Stomach (tissue), 9 donors: Measurements from ENCODE around the gene COL11A1. TPM values are rescaled to one million over a fixed set of nuclear protein-coding genes. Genes with fewer than 3 reads are reported as not detected.

ENCODE experiments used
- DNase-seq, 2 donors: peaks; one replicate each; pipeline versions ENCODE4 v3.0.0 to v3.0.0-alpha.2; 2013 to 2019
- H3K27ac ChIP-seq, 5 donors: fragments of 200-600 bp in 4 of 5; sonication (generic) in 4 of 5; one replicate each; pipeline ENCODE4 v1.5.1; 2013 to 2019; ENCODE audit warnings: mild to moderate bottlenecking in 1 of 5, moderate library complexity in 1 of 5
- H3K27me3 ChIP-seq, 3 donors: fragments of 200-600 bp; sonication (generic); one replicate each; pipeline ENCODE4 v1.5.1; 2017 to 2019; ENCODE audit warnings: mixed run types in 1 of 3
- H3K36me3 ChIP-seq, 4 donors: fragments of 200-600 bp; sonication (generic); 1 replicate in 3 of 4; 2 replicates in 1 of 4; pipeline ENCODE4 v1.5.1; 2016 to 2019
- H3K4me1 ChIP-seq, 4 donors: fragments of 200-600 bp; sonication (generic); one replicate each; pipeline ENCODE4 v1.5.1; 2016 to 2019
- H3K4me3 ChIP-seq, 4 donors: fragments of 200-600 bp; sonication (generic) in 3 of 4; one replicate each; pipeline ENCODE4 v1.5.1; 2016 to 2019; ENCODE audit warnings: mild to moderate bottlenecking in 1 of 4
- H3K9me3 ChIP-seq, 4 donors: fragments of 200-600 bp; sonication (generic); one replicate each; pipeline ENCODE4 v1.5.1; 2016 to 2019
- CTCF ChIP-seq, 7 experiments: fragments of 450-650 bp in 4 of 7; fragments of 200-600 bp in 3 of 7; sonication (generic) in 3 of 7; IDR thresholded peaks; one replicate each; pipeline ENCODE4 v1.5.1; 2016 to 2019; ENCODE audit warnings: antibody characterized with exemption in 7 of 7, control low read depth in 2 of 7, mild to moderate bottlenecking in 1 of 7
- EP300 ChIP-seq: sonication (generic); formaldehyde crosslinking; IDR thresholded peaks from one replicate; pipeline ENCODE4 v1.6.1; 2017; ENCODE audit warnings: antibody characterized with exemption
- POLR2A ChIP-seq, 4 donors: fragments of 450-650 bp; IDR thresholded peaks; one replicate each; pipeline ENCODE4 v1.6.1; 2016; ENCODE audit warnings: antibody characterized with exemption in 4 of 4, control low read depth in 2 of 4, mild to moderate bottlenecking in 1 of 4, moderate library complexity in 1 of 4
- POLR2AphosphoS5 ChIP-seq, 3 donors: sonication (generic); formaldehyde crosslinking; IDR thresholded peaks; one replicate each; pipeline ENCODE4 v1.6.1; 2016; ENCODE audit warnings: antibody characterized with exemption in 3 of 3
- WGBS, 5 donors: extraction: QIAGEN DNeasy Blood & Tissue Kit in 3 of 5; methylation state at CpG; one replicate each; pipeline versions ENCODE4 v1.1.5 to v1.1.7; 2013 to 2018; 5-methylcytosine and 5-hydroxymethylcytosine counted together
- intact Hi-C: fragments of 100-400 bp; cut with DNase I; formaldehyde crosslinking; loops from one replicate; pipeline ENCODE4 v1.15.1; 2023; ENCODE audit warnings: low total_unique reads
- polyA plus RNA-seq, 3 donors: library from polyadenylated mRNA; stranded (reverse); fragments of 200-250 nt; gene quantifications; one replicate each; pipeline ENCODE4 v1.2.3, GENCODE V29; 2013
- total RNA-seq, 5 donors: library from RNA; depleted of rRNA; stranded (reverse); fragments of >200 nt; gene quantifications; one replicate each; pipeline versions ENCODE4 v1.1.0 to v1.2.3, GENCODE V29; 2014 to 2016
- donor health status: healthy with polysubstance abuse.
- donor health status: Bipolar disorder and iron deficiency.
- donor health status: healthy.

The COL11A1 gene
- total and polyA plus RNA-seq, 8 donors: under 0.01 to 7.0 (median 0.29) TPM; not detected in 5

DNA sequence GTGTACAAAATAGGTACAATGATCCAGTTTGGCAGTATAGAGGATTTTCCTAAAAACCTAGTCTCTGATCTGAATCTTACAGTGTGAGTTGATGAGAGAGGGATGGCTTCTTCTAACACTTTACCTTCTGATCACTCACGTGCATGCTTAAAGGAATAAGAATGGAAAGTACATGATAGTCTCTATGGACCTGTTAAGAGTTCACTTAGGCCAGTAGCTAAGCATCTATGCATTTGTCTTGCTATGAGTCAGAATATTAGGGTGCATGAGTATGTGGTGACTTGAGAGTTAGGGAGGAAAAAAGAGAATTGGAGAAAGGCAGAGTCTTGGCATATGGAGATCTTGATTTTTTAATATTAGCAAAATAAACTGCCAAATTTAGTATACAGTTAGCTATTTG is 206.3 kb downstream of the COL11A1 start:
- no peak for DNase-seq
- H3K4me3 ChIP-seq: no peak overlapping the region
- no peaks in the 10 kb centered on the region for H3K9me3 ChIP-seq
- intact Hi-C loops: no loop called here
- H3K27me3 ChIP-seq: no peaks in the 10 kb centered on the region
- H3K36me3 ChIP-seq: no peaks in the 10 kb centered on the region
- no peaks in the 10 kb centered on the region for H3K4me1 ChIP-seq
- whole genome bisulfite sequencing, 5 donors: 55 to 70% (median 65%) methylated on average over 1 of the region's 1 CpG
- no peak for TF ChIP-seq POLR2AphosphoS5 (IDR thresholded peaks at IDR 0.05)
- TF ChIP-seq CTCF (IDR thresholded peaks at IDR 0.05): no peak
- no peak for TF ChIP-seq EP300
- TF ChIP-seq POLR2A (IDR thresholded peaks at IDR 0.05): no peak
- no peak overlapping the region for H3K27ac ChIP-seq

GRCh38 chr1:102899935-102900334 is 208.4 kb downstream of the COL11A1 start:
- Histone ChIP-seq H3K4me3 (no peak overlapping the region), H3K36me3 (no peaks in the 10 kb centered on the region), H3K27ac (no peak overlapping the region), H3K9me3 (no peaks in the 10 kb centered on the region), H3K4me1 (no peaks in the 10 kb centered on the region), H3K27me3 (no peaks in the 10 kb centered on the region)
- intact Hi-C loops: no loop called here
- DNase-seq: no peak
- 54 to 72% (median 63%) methylated on average over 3 of the region's 3 CpGs for WGBS, 5 donors
- TF ChIP-seq EP300: no peak
- no peak for TF ChIP-seq POLR2AphosphoS5 (IDR thresholded peaks at IDR 0.05)
- TF ChIP-seq POLR2A (IDR thresholded peaks at IDR 0.05): no peak
- TF ChIP-seq CTCF (IDR thresholded peaks at IDR 0.05): no peak

DNA sequence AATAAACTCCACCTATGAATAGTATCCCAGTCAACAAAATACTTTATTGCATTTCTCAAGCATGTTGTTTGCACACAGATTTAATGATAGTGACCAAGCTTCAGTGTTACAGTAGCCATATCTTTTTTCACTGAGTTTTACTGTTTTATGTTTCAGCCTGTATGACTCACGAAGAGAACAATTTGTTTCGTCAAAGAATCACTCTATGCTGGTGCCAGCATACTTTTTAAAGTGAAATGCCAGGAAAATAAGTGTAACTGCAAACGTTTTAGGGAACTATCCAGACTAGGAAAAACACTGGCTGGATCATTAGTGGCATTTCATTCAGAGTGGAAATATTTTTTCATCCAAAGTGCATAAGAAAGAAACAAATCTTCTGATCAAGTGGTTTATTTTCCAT is 210.8 kb downstream of the COL11A1 start:
- Histone ChIP-seq H3K9me3 (no peaks in the 10 kb centered on the region), H3K27me3 (no peaks in the 10 kb centered on the region), H3K4me3 (no peak overlapping the region), H3K36me3 (no peaks in the 10 kb centered on the region), H3K27ac (no peak overlapping the region), H3K4me1 (no peaks in the 10 kb centered on the region)
- TF ChIP-seq POLR2A (IDR thresholded peaks at IDR 0.05) (no peak), EP300 (no peak), CTCF (IDR thresholded peaks at IDR 0.05) (no peak), POLR2AphosphoS5 (IDR thresholded peaks at IDR 0.05) (no peak)
- 18 to 50% (median 20%) methylated on average over 3 of the region's 3 CpGs for WGBS, 5 donors
- intact Hi-C loops: no loop called here
- peak in 1 of 2 donors; percentile 4 for DNase-seq

DNA sequence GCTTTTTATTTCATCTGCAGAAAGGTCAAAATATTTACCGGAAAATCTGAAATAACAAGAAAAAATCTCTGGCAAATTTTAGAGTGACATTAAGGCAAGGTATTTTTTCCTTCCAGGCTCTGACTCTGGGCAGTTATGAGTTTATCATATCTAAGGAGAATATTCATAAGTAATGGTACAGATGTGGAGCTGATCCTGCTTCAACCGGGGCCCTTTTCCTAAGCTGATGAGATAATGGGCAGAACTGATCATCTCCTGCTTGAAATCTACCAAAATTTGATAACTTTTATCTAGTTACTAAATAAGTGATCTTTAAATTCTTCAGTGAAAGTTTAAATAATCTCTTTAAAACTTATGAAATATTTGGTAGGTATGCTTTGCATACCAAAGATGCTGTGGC is 211.6 kb downstream of the COL11A1 start:
- DNase-seq: no peak
- Histone ChIP-seq H3K27me3 (no peaks in the 10 kb centered on the region), H3K4me1 (no peaks in the 10 kb centered on the region), H3K9me3 (no peaks in the 10 kb centered on the region), H3K36me3 (no peaks in the 10 kb centered on the region), H3K4me3 (no peak overlapping the region), H3K27ac (no peak overlapping the region)
- TF ChIP-seq CTCF (IDR thresholded peaks at IDR 0.05): no peak
- no peak for TF ChIP-seq POLR2A (IDR thresholded peaks at IDR 0.05)
- TF ChIP-seq EP300: no peak
- TF ChIP-seq POLR2AphosphoS5 (IDR thresholded peaks at IDR 0.05): no peak
- intact Hi-C loops: no loop called here
- WGBS, 5 donors: 74 to 93% (median 91%) methylated on average over 2 of the region's 2 CpGs
